AG04450 (cell line): Measurements from ENCODE around the gene CIAO1. TPM values are rescaled to one million over a fixed set of nuclear protein-coding genes. Genes with fewer than 3 reads are reported as not detected.
A peak's percentile ranks its signal among the peaks of the same experiment; 100 is the strongest.

ENCODE experiments used
- CTCF ChIA-PET: fragments of 300-600, 350-600 bp; formaldehyde crosslinking; extraction: SDS; loops from one replicate; lab custom pipeline; 2022; ENCODE audit warnings: antibody characterized with exemption, inconsistent platforms; lab: Charles Lee
- POLR2A ChIA-PET: fragments of 350-600 bp; formaldehyde crosslinking; extraction: SDS; loops from one replicate; lab custom pipeline; 2021; ENCODE audit warnings: antibody characterized with exemption, inconsistent platforms; lab: Yijun Ruan, JAX
- DNase-seq: peaks from one replicate; pipeline ENCODE4 v3.0.0-alpha.2; 2011; ENCODE audit warnings: low read depth, low spot score
- H3K27ac ChIP-seq: one replicate; pipeline ENCODE4 v1.5.1; 2012; ENCODE audit warnings: low read depth, low read length, control low read depth
- H3K27me3 ChIP-seq: one replicate; pipeline ENCODE4 v1.6.0; 2012; ENCODE audit warnings: low read length; ENCODE audit not compliant: control insufficient read depth, insufficient read depth
- H3K4me3 ChIP-seq: 2 replicates; pipeline ENCODE4 v1.5.1; 2011; ENCODE audit warnings: mild to moderate bottlenecking, low read depth, low read length, control low read depth
- H3K9me3 ChIP-seq: 2 replicates; pipeline ENCODE4 v1.5.1; 2012; ENCODE audit warnings: low read length; ENCODE audit not compliant: control insufficient read depth, insufficient read depth
- CTCF ChIP-seq: IDR thresholded peaks from 2 replicates; pipeline ENCODE4 v1.5.1; 2011; ENCODE audit warnings: low read depth, low read length, control low read depth, inconsistent platforms
- polyA plus RNA-seq: library from polyadenylated mRNA; depleted of rRNA; stranded (reverse); fragments of >200 nt; gene quantifications from 2 replicates; pipeline ENCODE4 v1.2.3, GENCODE V29; 2011

CIAO1 gene
- polyA plus RNA-seq, 1 experiment: 65.2 TPM

DNA sequence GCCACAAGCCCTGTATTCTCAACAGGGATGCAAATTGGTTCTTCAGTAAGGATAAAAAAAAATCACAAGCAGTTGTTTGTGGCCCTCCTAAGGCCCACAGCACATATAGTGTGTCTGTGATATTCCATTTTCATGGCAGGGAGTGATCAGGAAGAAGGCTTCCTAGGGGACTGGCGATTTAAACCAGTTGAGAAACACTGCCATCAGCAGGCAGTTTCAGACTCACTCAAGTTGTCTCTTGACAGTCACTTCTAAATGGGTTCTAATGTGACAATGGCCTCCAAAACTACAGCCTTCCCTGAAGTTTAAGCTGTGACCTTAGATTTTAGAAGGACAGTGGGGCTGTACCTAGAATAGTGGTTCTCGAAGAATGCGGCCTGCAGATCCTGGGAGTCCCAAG is 6.0 kb downstream of the CIAO1 start:
- Histone ChIP-seq H3K4me3 (no peak overlapping the region), H3K9me3 (no peaks in the 10 kb centered on the region), H3K27me3 (no peaks in the 10 kb centered on the region), H3K27ac (no peak overlapping the region)
- TF ChIP-seq CTCF: no peak
- DNase-seq: no peak
- ChIA-PET CTCF (no interaction called here), POLR2A (no interaction called here)

- H3K4me3 ChIP-seq: no peak overlapping the region
- no peaks in the 10 kb centered on the region for H3K9me3 ChIP-seq
- no peak for TF ChIP-seq CTCF
- no peak overlapping the region for H3K27ac ChIP-seq
- H3K27me3 ChIP-seq: no peaks in the 10 kb centered on the region
- POLR2A ChIA-PET: interaction anchor here (0.5 to 1.3 kb wide), 8 partner anchors 10 to 487 kb away, joined by 3 to 9 read pairs (median 4); partner anchors contain the start of genes CNNM4, ITPRIPL1 and STARD7
- CTCF ChIA-PET: no interaction called here
- no peak for DNase-seq
These were observed 7.7 kb downstream of the CIAO1 start for GRCh38 chr2:96273763-96274162.

DNA sequence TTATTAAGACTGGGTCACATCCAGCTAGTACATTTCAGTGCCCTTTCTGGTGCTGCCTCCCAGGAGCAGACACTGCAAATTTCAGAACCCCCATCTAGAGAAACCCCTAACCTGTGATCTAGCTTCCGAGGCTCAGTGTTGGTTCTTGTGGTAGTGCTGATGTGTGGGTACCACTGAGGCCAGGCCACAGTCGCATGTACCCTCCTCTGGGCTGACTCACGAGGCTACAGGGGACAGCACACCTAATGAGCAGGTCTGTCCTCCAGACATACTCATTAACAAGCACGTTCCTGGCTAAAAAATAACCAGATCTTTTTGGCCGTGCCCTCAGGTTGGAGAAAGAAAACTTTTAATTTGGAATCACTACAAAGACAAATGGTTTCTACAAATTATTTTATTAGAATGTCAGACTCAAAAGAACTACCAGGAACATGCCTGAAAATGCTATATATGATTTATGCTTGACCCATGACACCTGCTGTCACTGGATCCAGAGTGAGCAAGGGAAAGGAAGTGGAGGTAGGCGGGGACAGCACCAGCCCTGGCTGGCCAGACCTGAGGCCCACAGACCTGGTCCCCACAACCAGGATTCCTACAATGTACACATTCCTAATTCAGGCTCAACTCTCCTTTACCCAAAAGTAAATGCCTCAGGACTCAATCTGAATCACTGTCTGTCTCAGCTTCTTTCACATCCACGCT is 8.5 kb downstream of the CIAO1 start:
- ChIA-PET POLR2A (interaction anchor here (0.6 to 1.3 kb wide), 3 partner anchors 51 to 66 kb away, joined by 7 to 9 read pairs (median 8); partner anchors contain the start of genes ITPRIPL1 and STARD7), CTCF (no interaction called here)
- TF ChIP-seq CTCF: no peak
- peak overlapping the region; percentile 49 for H3K27ac ChIP-seq
- DNase-seq: no peak
- H3K9me3 ChIP-seq: no peaks in the 10 kb centered on the region
- no peaks in the 10 kb centered on the region for H3K27me3 ChIP-seq
- no peak overlapping the region for H3K4me3 ChIP-seq

DNA sequence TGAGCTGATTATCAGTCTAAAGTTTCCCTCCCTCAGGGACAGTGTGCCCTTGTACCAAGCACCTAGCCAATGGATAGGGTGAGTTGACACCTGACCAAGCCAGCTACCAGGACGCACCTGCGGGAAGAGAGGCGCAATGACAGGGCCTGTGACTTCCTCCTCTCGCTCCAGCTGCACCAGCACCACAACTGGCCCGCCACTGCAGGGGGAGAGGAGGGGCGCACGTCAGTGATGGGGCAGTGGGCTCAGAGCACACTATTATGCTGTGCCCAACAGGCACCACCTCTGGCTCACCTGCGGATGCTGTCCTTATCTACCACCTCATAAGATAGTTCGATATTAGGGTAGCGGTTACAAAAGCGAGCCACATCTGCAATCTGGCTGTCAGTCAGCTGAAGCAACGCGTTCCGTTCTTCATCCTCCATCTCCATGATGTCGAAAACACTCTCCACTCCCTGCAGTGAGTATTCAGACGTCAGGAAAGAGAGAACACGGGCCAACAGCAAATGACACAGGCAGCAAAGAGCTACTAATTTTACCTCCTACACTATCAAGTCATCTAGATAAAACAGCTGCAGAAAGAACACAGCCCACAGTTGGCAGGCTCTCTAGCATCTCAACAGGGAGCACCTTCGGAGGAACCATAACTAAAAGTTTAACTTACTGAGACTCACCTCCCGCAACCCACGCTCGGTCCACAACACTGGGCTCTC is 10.9 kb downstream of the CIAO1 start:
- no peak for DNase-seq
- no peaks in the 10 kb centered on the region for H3K27me3 ChIP-seq
- POLR2A ChIA-PET: interaction anchor here (1.2 kb wide), 1 partner anchor 58 kb away, joined by 3 read pairs; the partner anchor contains the start of gene NCAPH
- no peak for TF ChIP-seq CTCF
- H3K4me3 ChIP-seq: no peak overlapping the region
- CTCF ChIA-PET: no interaction called here
- H3K27ac ChIP-seq: no peak overlapping the region
- H3K9me3 ChIP-seq: no peaks in the 10 kb centered on the region
